Ureter (tissue), 1 donor: ENCODE measurements around the gene ATP6V0E2. TPM values are rescaled to one million over a fixed set of nuclear protein-coding genes. Genes with fewer than 3 reads are reported as not detected.

Source experiments
- DNase-seq: peaks from one replicate; pipeline ENCODE4 v3.0.0-alpha.2; 2020; ENCODE audit warnings: low spot score
- total RNA-seq: library from RNA; stranded (reverse); gene quantifications from one replicate; pipeline ENCODE4 v1.2.4, GENCODE V29; 2023
- donor health status: DM: yes; HTN: yes; CAD: no.

ATP6V0E2 gene
- total RNA-seq, 1 donor from 2014 or later: 15.0 TPM

- peak; percentile 98 for DNase-seq
Observed at GRCh38 chr7:149838224-149838991, 35.4 kb upstream of the ATP6V0E2 start, which contains the start of gene ZNF862. Gene ZNF862, plus strand, starts transcription at chr7:149838375. Its CDS starts 237 bp downstream, at chr7:149838612.

GRCh38 chr7:149838992-149839408 lies 34.8 kb upstream of the ATP6V0E2 start:
- DNase-seq: no peak

GRCh38 chr7:149839933-149840332 lies 33.8 kb upstream of the ATP6V0E2 start:
- no peak for DNase-seq

GRCh38 chr7:149843566-149843965 lies 30.2 kb upstream of the ATP6V0E2 start:
- no peak for DNase-seq

- no peak for DNase-seq
Observed at GRCh38 chr7:149844445-149844844, 29.3 kb upstream of the ATP6V0E2 start.

GRCh38 chr7:149845257-149845980 lies 28.4 kb upstream of the ATP6V0E2 start:
- no peak for DNase-seq

- no peak for DNase-seq
Observed at GRCh38 chr7:149846021-149846420, 27.7 kb upstream of the ATP6V0E2 start.

GRCh38 chr7:149846436-149847046 lies 27.2 kb upstream of the ATP6V0E2 start:
- DNase-seq: no peak

GRCh38 chr7:149849174-149849573 lies 24.6 kb upstream of the ATP6V0E2 start:
- DNase-seq: no peak

- DNase-seq: no peak
Observed at GRCh38 chr7:149850007-149850594, 23.7 kb upstream of the ATP6V0E2 start.

GRCh38 chr7:149850716-149851115 lies 23.1 kb upstream of the ATP6V0E2 start:
- DNase-seq: no peak

GRCh38 chr7:149851449-149851848 lies 22.3 kb upstream of the ATP6V0E2 start:
- DNase-seq: no peak

- DNase-seq: no peak
Observed at GRCh38 chr7:149853157-149853556, 20.6 kb upstream of the ATP6V0E2 start.

- DNase-seq: peak; percentile 61
Observed at GRCh38 chr7:149854611-149855360, 19.0 kb upstream of the ATP6V0E2 start.

- DNase-seq: no peak
Observed at GRCh38 chr7:149855361-149856305, 18.1 kb upstream of the ATP6V0E2 start.

GRCh38 chr7:149856583-149856982 lies 17.2 kb upstream of the ATP6V0E2 start:
- no peak for DNase-seq

- DNase-seq: no peak
Observed at GRCh38 chr7:149859369-149859768, 14.4 kb upstream of the ATP6V0E2 start.

- DNase-seq: no peak
Observed at GRCh38 chr7:149859876-149860275, 13.9 kb upstream of the ATP6V0E2 start.

- no peak for DNase-seq
Observed at GRCh38 chr7:149860821-149861727, 12.7 kb upstream of the ATP6V0E2 start.
